K562 (cell line): ENCODE measurements around the gene LETM1. TPM values are rescaled to one million over a fixed set of nuclear protein-coding genes. Genes with fewer than 3 reads are reported as not detected.
A peak's percentile ranks its signal among the peaks of the same experiment; 100 is the strongest.

Source experiments
- ATAC-seq: fragments of 200-7000 bp; cut with Tn5 transposase; 3 replicates; pipeline ENCODE4 v1.9.1; 2020; ENCODE audit warnings: moderate library complexity
- BruUV-seq: library from RNA; stranded (reverse); fragments of 400-500 nt; replicated peaks from 2 replicates; lab custom pipeline; 2021; lab: Mats Ljungman, UMichigan
- CTCF ChIA-PET: fragments of 300-600 bp; formaldehyde crosslinking; extraction: SDS; loops from one replicate; lab custom pipeline; 2021; ENCODE audit warnings: low intra/inter-chr PET ratio; lab: Yijun Ruan, JAX
- POLR2A ChIA-PET: fragments of 300-600, 350-650 bp; sonication (Branson Sonifier 250); formaldehyde crosslinking; extraction: SDS; loops from one replicate; lab custom pipeline; 2021; ENCODE audit warnings: antibody characterized with exemption, inconsistent platforms; lab: Yijun Ruan, JAX
- DNase-seq, 4 experiments: peaks; one replicate each; pipeline versions ENCODE4 v3.0.0 to v3.0.0-alpha.2; 2011 to 2018; ENCODE audit warnings: low spot score in 3 of 4, mixed read lengths in 3 of 4; ENCODE audit errors: extremely low read depth in 1 of 4
- FAIRE-seq: peaks from 2 replicates; lab custom pipeline; 2011; peaks lifted over from hg19 to GRCh38; lab: Jason Lieb, UNC
- H2AFZ ChIP-seq: 2 replicates; pipeline ENCODE4 v1.6.0; 2011; ENCODE audit warnings: low read depth, low read length, control low read depth, inconsistent platforms
- H3K27ac ChIP-seq: fragments of 200-600 bp; 3 replicates; pipeline ENCODE4 v1.8.0; 2011; ENCODE audit warnings: low read depth, mild to moderate bottlenecking, control low read depth, inconsistent platforms, low read length, moderate library complexity, mixed read lengths; ENCODE audit errors: extremely low read depth
- H3K27me3 ChIP-seq, 2 experiments: fragments of 300-600 bp in 1 of 2; 2 replicates in 1 of 2; 3 replicates in 1 of 2; pipeline versions ENCODE4 v1.6.0 to v1.8.0; 2011; ENCODE audit warnings: inconsistent platforms in 2 of 2, low read length in 2 of 2, mild to moderate bottlenecking in 1 of 2, mixed read lengths in 1 of 2, moderate library complexity in 1 of 2; ENCODE audit not compliant: control insufficient read depth in 2 of 2, insufficient read depth in 2 of 2
- H3K36me3 ChIP-seq: fragments of 300-600 bp; 3 replicates; pipeline ENCODE4 v1.8.0; 2011; ENCODE audit warnings: mild to moderate bottlenecking, low read length, inconsistent platforms; ENCODE audit not compliant: control insufficient read depth, insufficient read depth
- H3K4me1 ChIP-seq, 2 experiments: fragments of 200-600 bp in 1 of 2; replicated peaks in 1 of 2; 2 replicates in 1 of 2; 3 replicates in 1 of 2; pipeline versions ENCODE4 v1.5.1 to v1.8.0; 2011; ENCODE audit warnings: inconsistent platforms in 2 of 2, low read length in 2 of 2, mild to moderate bottlenecking in 1 of 2, mixed read lengths in 1 of 2, moderate library complexity in 1 of 2; ENCODE audit not compliant: control insufficient read depth in 2 of 2, insufficient read depth in 2 of 2
- H3K4me2 ChIP-seq: 2 replicates; pipeline ENCODE4 v1.6.1; 2011; ENCODE audit warnings: low read length, control low read depth, inconsistent platforms, mixed read lengths; ENCODE audit not compliant: insufficient read depth
- H3K4me3 ChIP-seq: fragments of 200-600 bp; sonication (generic), shearing (Covaris generic); 2 replicates; pipeline ENCODE4 v1.5.1; 2016; ENCODE audit warnings: control low read depth, inconsistent platforms
- H3K79me2 ChIP-seq: fragments of 200-600 bp; 3 replicates; pipeline ENCODE4 v1.8.0; 2011; ENCODE audit warnings: low read length, inconsistent platforms; ENCODE audit not compliant: control insufficient read depth, insufficient read depth
- H3K9ac ChIP-seq, 2 experiments: 2 replicates each; pipeline versions ENCODE4 v1.6.0 to v1.6.1; 2011; ENCODE audit warnings: low read depth in 2 of 2, low read length in 2 of 2, control low read depth in 1 of 2, inconsistent platforms in 1 of 2, mild to moderate bottlenecking in 1 of 2, mixed read lengths in 1 of 2; ENCODE audit not compliant: insufficient read depth in 1 of 2
- H3K9me1 ChIP-seq: one replicate; pipeline ENCODE4 v1.6.0; 2011; ENCODE audit warnings: inconsistent platforms, mild to moderate bottlenecking, low read length, moderate library complexity; ENCODE audit not compliant: control insufficient read depth, insufficient read depth
- H3K9me3 ChIP-seq: replicated peaks from 2 replicates; pipeline ENCODE4 v1.5.1; 2011; ENCODE audit warnings: low read depth, low read length, inconsistent platforms; ENCODE audit not compliant: control insufficient read depth, insufficient read depth
- H4K20me1 ChIP-seq: replicated peaks from 2 replicates; pipeline ENCODE4 v1.6.1; 2011; ENCODE audit warnings: low read length, inconsistent platforms, mixed read lengths; ENCODE audit not compliant: control insufficient read depth, insufficient read depth
- ESRRA ChIP-seq: fragments of 450-650 bp; IDR thresholded peaks from 2 replicates; pipeline ENCODE4 v1.6.1; 2014; ENCODE audit warnings: low read depth, mild to moderate bottlenecking, moderate library complexity, borderline replicate concordance
- JUND ChIP-seq, 2 experiments: IDR thresholded peaks; 2 replicates in 1 of 2; 3 replicates in 1 of 2; pipeline ENCODE4 v1.6.1; 2011; ENCODE audit warnings: borderline replicate concordance in 2 of 2, low read depth in 2 of 2, low read length in 2 of 2, improper control_type of control experiment in 1 of 2, missing biosample characterization in 1 of 2, missing genetic modification characterization in 1 of 2, missing genetic modification reagents in 1 of 2
- KDM1A ChIP-seq, 2 experiments: fragments of 450-650 bp; IDR thresholded peaks; 2 replicates each; pipeline ENCODE4 v1.6.1; 2016; ENCODE audit warnings: mild to moderate bottlenecking in 2 of 2
- MAZ ChIP-seq, 2 experiments: fragments of 450-650 bp in 1 of 2; sonication (generic) in 1 of 2; formaldehyde crosslinking; IDR thresholded peaks in 1 of 2; conservative IDR thresholded peaks in 1 of 2; 2 replicates each; pipeline versions ENCODE4 v1.4.0 to v1.5.0; 2020; ENCODE audit warnings: mild to moderate bottlenecking in 1 of 2, missing genetic modification reagents in 1 of 2
- PHF21A ChIP-seq: fragments of 450-650 bp; IDR thresholded peaks from 2 replicates; pipeline ENCODE4 v1.6.1; 2017; ENCODE audit warnings: low read depth, borderline replicate concordance
- PML ChIP-seq: IDR thresholded peaks from 2 replicates; pipeline ENCODE4 v1.6.1; 2012; ENCODE audit warnings: low read length, inconsistent platforms
- PTRF ChIP-seq: fragments of 450-650 bp; IDR thresholded peaks from 2 replicates; pipeline ENCODE4 v1.6.1; 2016; ENCODE audit warnings: mild to moderate bottlenecking, missing genetic modification characterization, missing compliant biosample characterization
- RFX1 ChIP-seq: fragments of 450-650 bp; IDR thresholded peaks from 2 replicates; pipeline ENCODE4 v1.6.1; 2016; ENCODE audit warnings: mild to moderate bottlenecking, moderate library complexity
- RFX7 ChIP-seq: fragments of 250-450 bp; sonication (Bioruptor Pico); IDR thresholded peaks from 2 replicates; pipeline ENCODE4 v1.5.1; 2021; ENCODE audit warnings: mild to moderate bottlenecking
- XRCC3 ChIP-seq: fragments of 450-650 bp; IDR thresholded peaks from 2 replicates; pipeline ENCODE4 v1.6.1; 2017; ENCODE audit warnings: mild to moderate bottlenecking, moderate library complexity
- WGBS: fragments of 100-300 bp; shearing (Covaris generic); methylation state at CpG from one replicate; pipeline ENCODE4 v1.1.6; 2016; ENCODE audit warnings: low coverage, mixed read lengths; ENCODE audit not compliant: insufficient coverage; ENCODE audit errors: missing lambda C conversion rate; 5-methylcytosine and 5-hydroxymethylcytosine counted together
- in situ Hi-C: fragments of 300-500 bp; cut with MboI; formaldehyde crosslinking; loops from 4 replicates; pipeline ENCODE4 v1.15.0; 2018; ENCODE audit warnings: inconsistent platforms, mixed read lengths
- intact Hi-C: fragments of 100-400 bp; cut with micrococcal nuclease; formaldehyde crosslinking; loops from 2 replicates; pipeline ENCODE4 v1.14.2; 2022
- polyA plus RNA-seq, 8 experiments: library from polyadenylated mRNA; depleted of rRNA in 4 of 8; stranded (reverse) in 5 of 8; unstranded in 3 of 8; fragments of >200 nt; fragmentation: Nextera tagmentation in 2 of 8; fragmentation: Illumina TruSeq in 1 of 8; extraction: Ambion mirVana in 2 of 8; extraction: Trizol in 1 of 8; gene quantifications; 2 replicates each; pipeline versions ENCODE4 v1.2.1 to v1.2.3, GENCODE V29; 2011 to 2014; ENCODE audit warnings: inconsistent platforms in 1 of 8, missing spikeins in 1 of 8
- total RNA-seq, 7 experiments: library from RNA; depleted of rRNA in 6 of 7; stranded (reverse); fragments of >200 nt in 6 of 7; fragmentation: Illumina TruSeq in 2 of 7; extraction: Trizol in 2 of 7; gene quantifications; 2 replicates each; pipeline versions ENCODE4 v1.2.1 to v1.2.3, GENCODE V29; 2011 to 2021; ENCODE audit warnings: low replicate concordance in 1 of 7
- TF ChIP-seq, protein P1 (sequence below): fragments of 250-450 bp; sonication (Bioruptor Pico); IDR thresholded peaks from 2 replicates; pipeline ENCODE4 v1.9.0; 2021; ENCODE audit warnings: mild to moderate bottlenecking
- TF ChIP-seq, protein P2 (sequence below), 2 experiments: fragments of 450-650 bp in 1 of 2; sonication (generic) in 1 of 2; formaldehyde crosslinking in 1 of 2; IDR thresholded peaks; 2 replicates each; pipeline versions ENCODE4 v1.7.1 to v1.9.0; 2016 to 2022; ENCODE audit warnings: inconsistent platforms in 1 of 2, mild to moderate bottlenecking in 1 of 2, missing genetic modification reagents in 1 of 2

The LETM1 gene
- total and polyA plus RNA-seq, 9 of the 15 experiments (the other 6 are each of a cell fraction or from before 2014, with no cell fraction given) = 3.9 to 109 (median 35.0) TPM

DNA sequence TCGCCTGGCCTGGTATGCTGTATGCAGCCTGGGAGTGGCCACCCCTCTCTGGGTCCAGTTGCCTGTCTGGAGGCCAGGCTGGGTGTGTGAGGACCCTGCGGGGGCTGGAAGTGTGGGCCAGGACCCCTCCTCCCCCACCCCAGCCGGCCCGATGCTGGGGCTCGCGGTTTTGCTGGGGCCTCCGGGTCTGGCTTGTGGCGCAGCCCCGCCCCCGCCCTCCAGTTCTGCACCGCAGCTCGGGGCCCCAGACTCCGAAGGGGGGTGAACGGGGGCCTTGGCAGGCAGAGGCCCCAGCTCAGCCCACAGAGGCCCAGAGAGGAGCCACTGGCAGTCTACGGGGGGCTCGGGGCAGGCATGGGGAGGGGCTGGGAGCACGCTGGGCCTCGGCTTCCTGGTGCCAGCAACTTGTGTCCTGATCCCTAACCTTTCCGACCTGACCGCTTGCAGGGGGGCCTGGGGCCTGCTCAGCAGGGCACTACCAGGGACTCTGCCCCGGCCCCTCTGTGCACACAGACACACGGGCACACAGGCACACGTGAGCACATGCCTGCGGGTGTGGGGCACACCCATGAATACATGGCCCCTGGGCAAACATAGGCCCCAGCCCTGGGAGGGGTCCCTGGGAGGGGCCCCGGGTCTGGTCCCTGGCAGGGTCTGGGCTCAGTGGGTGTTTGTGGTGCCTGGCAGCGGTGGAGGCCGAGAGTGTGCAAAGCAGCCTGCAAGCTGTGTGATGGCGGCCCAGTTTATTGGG, 84.2 kb downstream of the LETM1 start:
- no peak overlapping the region for H3K4me2 ChIP-seq
- in situ Hi-C loops = no loop called here
- intact Hi-C loops = no loop called here
- no peaks in the 10 kb centered on the region for H3K9me3 ChIP-seq
- CTCF ChIA-PET = no interaction called here
- no peaks in the 10 kb centered on the region for H3K36me3 ChIP-seq
- no peak overlapping the region for H3K4me3 ChIP-seq
- ATAC-seq = no peak
- peak in 3 of 4 experiments; percentile 56 to 75 (median 73) for DNase-seq
- no peak for FAIRE-seq
- H3K27me3 ChIP-seq = no peaks in the 10 kb centered on the region
- 45% methylated on average over 10 of the region's 28 CpGs for WGBS
- no TSS peak for BruUV-seq
- peaks cover 2 to 88% of the 10 kb centered on the region in 2 experiments; a peak in 3 of 5 replicates for H3K4me1 ChIP-seq
- no peak overlapping the region for H2AFZ ChIP-seq
- no peak overlapping the region for H3K27ac ChIP-seq
- no peaks in the 10 kb centered on the region for H3K9me1 ChIP-seq
- POLR2A ChIA-PET = interaction anchor here (0.7 kb wide), 1 partner anchor 44 kb away, joined by 3 read pairs; no protein-coding TSS in a partner anchor
- peak overlapping the region in 1 of 2 experiments; percentile 70; a peak in 2 of 4 replicates for H3K9ac ChIP-seq
- no peaks in the 10 kb centered on the region for H3K79me2 ChIP-seq
- no peaks in the 10 kb centered on the region for H4K20me1 ChIP-seq
- no peak for TF ChIP-seq RFX1
- TF ChIP-seq XRCC3 = no peak
- TF ChIP-seq, protein P1, sequence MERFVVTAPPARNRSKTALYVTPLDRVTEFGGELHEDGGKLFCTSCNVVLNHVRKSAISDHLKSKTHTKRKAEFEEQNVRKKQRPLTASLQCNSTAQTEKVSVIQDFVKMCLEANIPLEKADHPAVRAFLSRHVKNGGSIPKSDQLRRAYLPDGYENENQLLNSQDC (CRISPR knock-in tag) = no peak
- TF ChIP-seq JUND (IDR thresholded peaks at IDR 0.05; ENCODE audit: borderline replicate concordance, low read depth, low read length) = no peak
- no peak for TF ChIP-seq JUND (tag; IDR thresholded peaks at IDR 0.05; ENCODE audit: borderline replicate concordance, low read depth, low read length)
- TF ChIP-seq PTRF (tag) = no peak
- TF ChIP-seq MAZ (CRISPR knock-in tag; conservative IDR thresholded peaks at IDR 0.05 in 1 of 2, IDR thresholded peaks at IDR 0.05 in 1 of 2) = peak in 1 of 2 experiments; percentile 53; a peak in 2 of 4 replicates
- no peak for TF ChIP-seq PML
- no peak for TF ChIP-seq ESRRA
- TF ChIP-seq, protein P2, sequence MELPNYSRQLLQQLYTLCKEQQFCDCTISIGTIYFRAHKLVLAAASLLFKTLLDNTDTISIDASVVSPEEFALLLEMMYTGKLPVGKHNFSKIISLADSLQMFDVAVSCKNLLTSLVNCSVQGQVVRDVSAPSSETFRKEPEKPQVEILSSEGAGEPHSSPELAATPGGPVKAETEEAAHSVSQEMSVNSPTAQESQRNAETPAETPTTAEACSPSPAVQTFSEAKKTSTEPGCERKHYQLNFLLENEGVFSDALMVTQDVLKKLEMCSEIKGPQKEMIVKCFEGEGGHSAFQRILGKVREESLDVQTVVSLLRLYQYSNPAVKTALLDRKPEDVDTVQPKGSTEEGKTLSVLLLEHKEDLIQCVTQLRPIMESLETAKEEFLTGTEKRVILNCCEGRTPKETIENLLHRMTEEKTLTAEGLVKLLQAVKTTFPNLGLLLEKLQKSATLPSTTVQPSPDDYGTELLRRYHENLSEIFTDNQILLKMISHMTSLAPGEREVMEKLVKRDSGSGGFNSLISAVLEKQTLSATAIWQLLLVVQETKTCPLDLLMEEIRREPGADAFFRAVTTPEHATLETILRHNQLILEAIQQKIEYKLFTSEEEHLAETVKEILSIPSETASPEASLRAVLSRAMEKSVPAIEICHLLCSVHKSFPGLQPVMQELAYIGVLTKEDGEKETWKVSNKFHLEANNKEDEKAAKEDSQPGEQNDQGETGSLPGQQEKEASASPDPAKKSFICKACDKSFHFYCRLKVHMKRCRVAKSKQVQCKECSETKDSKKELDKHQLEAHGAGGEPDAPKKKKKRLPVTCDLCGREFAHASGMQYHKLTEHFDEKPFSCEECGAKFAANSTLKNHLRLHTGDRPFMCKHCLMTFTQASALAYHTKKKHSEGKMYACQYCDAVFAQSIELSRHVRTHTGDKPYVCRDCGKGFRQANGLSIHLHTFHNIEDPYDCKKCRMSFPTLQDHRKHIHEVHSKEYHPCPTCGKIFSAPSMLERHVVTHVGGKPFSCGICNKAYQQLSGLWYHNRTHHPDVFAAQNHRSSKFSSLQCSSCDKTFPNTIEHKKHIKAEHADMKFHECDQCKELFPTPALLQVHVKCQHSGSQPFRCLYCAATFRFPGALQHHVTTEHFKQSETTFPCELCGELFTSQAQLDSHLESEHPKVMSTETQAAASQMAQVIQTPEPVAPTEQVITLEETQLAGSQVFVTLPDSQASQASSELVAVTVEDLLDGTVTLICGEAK (IDR thresholded peaks at IDR 0.05) = no peak
- TF ChIP-seq, protein P2 (CRISPR knock-in tag; IDR thresholded peaks at IDR 0.05) = no peak
- TF ChIP-seq RFX7 (CRISPR knock-in tag) = no peak
- no peak for TF ChIP-seq KDM1A (IDR thresholded peaks at IDR 0.05)
- no peak for TF ChIP-seq PHF21A
